ENCODE results near the gene PPP1R10.

DNA sequence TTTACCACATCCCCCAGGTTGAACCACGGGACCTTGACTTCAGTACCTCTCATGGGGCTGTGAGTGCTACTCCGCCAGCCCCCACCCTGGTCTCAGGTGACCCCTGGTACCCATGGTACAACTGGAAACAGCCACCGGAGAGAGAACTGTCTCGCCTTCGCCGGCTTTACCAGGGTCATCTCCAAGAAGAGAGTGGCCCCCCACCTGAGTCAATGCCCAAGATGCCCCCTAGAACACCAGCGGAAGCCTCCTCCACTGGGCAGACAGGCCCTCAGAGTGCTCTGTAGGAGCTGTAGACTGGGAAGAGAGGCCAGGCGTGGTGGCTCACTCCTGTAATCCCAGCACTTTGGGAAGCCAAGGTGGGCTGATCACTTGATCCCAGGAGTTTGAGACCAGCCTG lies 8.5 kb upstream of the PPP1R10 start:
- TF ChIP-seq, protein P1, sequence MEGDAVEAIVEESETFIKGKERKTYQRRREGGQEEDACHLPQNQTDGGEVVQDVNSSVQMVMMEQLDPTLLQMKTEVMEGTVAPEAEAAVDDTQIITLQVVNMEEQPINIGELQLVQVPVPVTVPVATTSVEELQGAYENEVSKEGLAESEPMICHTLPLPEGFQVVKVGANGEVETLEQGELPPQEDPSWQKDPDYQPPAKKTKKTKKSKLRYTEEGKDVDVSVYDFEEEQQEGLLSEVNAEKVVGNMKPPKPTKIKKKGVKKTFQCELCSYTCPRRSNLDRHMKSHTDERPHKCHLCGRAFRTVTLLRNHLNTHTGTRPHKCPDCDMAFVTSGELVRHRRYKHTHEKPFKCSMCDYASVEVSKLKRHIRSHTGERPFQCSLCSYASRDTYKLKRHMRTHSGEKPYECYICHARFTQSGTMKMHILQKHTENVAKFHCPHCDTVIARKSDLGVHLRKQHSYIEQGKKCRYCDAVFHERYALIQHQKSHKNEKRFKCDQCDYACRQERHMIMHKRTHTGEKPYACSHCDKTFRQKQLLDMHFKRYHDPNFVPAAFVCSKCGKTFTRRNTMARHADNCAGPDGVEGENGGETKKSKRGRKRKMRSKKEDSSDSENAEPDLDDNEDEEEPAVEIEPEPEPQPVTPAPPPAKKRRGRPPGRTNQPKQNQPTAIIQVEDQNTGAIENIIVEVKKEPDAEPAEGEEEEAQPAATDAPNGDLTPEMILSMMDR (IDR thresholded peaks at IDR 0.05; ENCODE audit: insufficient read depth, low read length, poor library complexity, severe bottlenecking): no peak
- TF ChIP-seq EZH2phosphoT487 (conservative IDR thresholded peaks at IDR 0.05; ENCODE audit: low read length): no peak
